Measurements from ENCODE around the gene JAK2. TPM values are rescaled to one million over a fixed set of nuclear protein-coding genes. Genes with fewer than 3 reads are reported as not detected.

Gene JAK2
- total RNA-seq, 1 donor from 2014 or later = 28.7 TPM

GRCh38 chr9:5146241-5146640, 161.2 kb downstream of the JAK2 start:
- Histone ChIP-seq H3K4me3 (no peak overlapping the region), H3K4me1 (no peaks in the 10 kb centered on the region), H3K27me3 (ENCODE audit: low read depth) (no peaks in the 10 kb centered on the region), H3K36me3 (peaks cover 60% of the 10 kb centered on the region), H3K9me3 (replicated peaks) (peaks cover 32% of the 10 kb centered on the region), H3K27ac (replicated peaks) (no peak overlapping the region)
- intact Hi-C loops (cut with micrococcal nuclease) = no loop called here
- no peak for TF ChIP-seq CTCF (IDR thresholded peaks at IDR 0.05; ENCODE audit: borderline replicate concordance)
- no peak for DNase-seq

Other genes with a start within 250 kb of the JAK2 start
- 197 TPM for gene AK3, start 244.1 kb upstream of the JAK2 start, total RNA-seq
- gene RCL1, start 192.3 kb upstream of the JAK2 start, total RNA-seq = 4.9 TPM
- gene INSL6, start 200.4 kb downstream of the JAK2 start, total RNA-seq = not detected
- not detected for gene INSL4, start 246.1 kb downstream of the JAK2 start, total RNA-seq